Measurements from ENCODE around the gene ATAD3B.

Gene ATAD3B

DNA sequence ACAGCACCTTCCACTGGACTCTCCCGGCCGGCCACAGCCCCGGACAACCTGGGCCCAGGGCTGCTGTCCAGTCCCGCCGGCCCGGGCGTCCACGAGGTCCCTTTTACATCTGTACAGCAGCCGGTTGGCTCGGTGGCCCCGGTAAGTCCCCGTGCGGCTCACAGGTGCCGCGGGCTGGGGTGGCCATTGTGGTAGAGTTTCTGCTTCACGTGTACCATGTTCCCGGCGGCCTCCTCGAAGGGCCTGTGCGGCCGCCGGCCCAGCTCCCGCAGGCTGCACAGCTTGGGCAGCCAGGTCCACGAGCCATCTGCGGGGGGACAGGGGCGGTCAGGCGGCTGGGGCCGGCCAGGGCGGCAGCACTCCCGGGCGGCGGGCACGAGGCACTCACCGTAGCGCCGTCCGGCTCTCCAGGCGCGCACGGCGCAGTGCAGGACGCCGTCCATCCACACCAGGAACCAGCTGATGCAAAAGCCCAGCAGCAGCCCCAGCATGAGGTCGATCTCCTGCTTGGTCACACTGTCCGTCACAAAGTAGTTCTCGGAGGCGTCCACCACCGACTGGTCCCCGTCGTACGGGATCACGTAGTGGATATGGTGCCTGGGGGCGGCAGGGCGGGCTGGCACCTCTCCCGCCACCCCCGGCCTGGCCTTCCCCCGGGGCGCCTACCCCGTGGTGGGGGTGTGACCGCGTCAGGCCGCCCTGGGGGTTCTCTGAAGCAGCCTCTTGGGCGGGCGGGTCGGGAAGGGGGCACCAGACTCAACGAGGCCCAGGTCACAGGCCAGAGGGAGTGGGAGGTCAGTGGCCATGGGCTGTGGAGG lies 63.8 kb downstream of the ATAD3B start:
- no peak for DNase-seq

- no peak for DNase-seq
Measured at GRCh38 chr1:1536019-1536937, 64.7 kb downstream of the ATAD3B start.

DNA sequence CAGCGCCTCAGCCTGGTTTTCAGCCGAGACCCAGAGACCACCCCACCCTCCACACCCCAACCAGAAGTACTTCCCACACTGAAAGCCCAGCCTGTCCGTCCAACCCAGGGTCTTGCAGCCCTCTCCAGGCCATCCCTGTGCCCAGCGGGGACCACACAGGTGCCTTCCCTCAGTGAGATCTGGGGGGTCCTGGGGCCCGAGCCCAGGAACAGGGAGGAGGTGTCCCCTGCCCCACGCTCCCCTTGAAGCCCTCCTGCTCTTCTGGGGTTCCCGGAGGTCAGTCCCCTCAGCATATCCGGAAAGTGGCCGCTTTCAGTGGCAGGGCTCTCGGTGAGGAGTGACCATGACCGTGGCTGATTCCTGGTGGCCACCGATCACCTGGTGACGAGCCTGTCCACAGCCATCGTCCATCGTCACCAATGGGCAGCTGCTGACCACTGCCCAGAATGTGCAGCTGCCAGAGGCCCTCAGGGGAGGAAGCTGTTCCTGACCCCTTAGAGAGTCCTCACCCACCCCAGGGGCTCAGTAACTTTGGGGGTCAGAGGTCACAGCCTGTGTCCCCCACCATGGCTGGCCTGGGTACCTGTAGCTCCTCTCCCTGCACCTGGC lies 65.5 kb downstream of the ATAD3B start:
- DNase-seq: no peak

DNA sequence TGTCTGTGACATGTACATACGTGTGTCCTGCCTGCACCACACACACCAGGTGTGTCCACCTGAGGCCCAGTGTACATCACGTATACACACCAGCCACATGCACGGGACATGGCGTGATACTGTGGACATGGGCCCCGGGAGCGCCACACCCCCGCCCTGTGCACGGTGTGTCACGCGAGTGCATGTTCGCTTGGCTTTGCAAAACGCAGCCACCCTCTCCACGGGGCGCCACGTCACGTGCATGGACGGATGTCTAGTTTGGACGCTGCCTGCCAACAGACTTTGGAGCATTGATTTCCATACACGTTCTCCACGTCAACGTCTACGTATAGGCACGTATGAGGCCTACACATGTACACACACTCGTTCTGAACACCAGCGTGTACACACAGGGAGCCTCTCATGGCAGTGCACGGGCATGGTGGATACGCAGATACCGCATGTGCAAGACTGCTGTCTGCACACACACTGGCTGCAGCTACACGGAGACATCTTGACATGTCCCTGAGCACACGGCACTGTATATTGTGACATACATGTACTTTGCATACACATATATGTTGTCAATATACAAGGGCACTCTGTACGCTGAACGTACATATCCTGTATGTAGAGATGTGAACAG lies 66.2 kb downstream of the ATAD3B start:
- DNase-seq: no peak

GRCh38 chr1:1538334-1538733 lies 66.8 kb downstream of the ATAD3B start:
- no peak for DNase-seq

- DNase-seq: no peak
Measured at GRCh38 chr1:1538989-1539309, 67.4 kb downstream of the ATAD3B start.

GRCh38 chr1:1539310-1540089 lies 67.9 kb downstream of the ATAD3B start:
- peak; percentile 30 for DNase-seq

DNA sequence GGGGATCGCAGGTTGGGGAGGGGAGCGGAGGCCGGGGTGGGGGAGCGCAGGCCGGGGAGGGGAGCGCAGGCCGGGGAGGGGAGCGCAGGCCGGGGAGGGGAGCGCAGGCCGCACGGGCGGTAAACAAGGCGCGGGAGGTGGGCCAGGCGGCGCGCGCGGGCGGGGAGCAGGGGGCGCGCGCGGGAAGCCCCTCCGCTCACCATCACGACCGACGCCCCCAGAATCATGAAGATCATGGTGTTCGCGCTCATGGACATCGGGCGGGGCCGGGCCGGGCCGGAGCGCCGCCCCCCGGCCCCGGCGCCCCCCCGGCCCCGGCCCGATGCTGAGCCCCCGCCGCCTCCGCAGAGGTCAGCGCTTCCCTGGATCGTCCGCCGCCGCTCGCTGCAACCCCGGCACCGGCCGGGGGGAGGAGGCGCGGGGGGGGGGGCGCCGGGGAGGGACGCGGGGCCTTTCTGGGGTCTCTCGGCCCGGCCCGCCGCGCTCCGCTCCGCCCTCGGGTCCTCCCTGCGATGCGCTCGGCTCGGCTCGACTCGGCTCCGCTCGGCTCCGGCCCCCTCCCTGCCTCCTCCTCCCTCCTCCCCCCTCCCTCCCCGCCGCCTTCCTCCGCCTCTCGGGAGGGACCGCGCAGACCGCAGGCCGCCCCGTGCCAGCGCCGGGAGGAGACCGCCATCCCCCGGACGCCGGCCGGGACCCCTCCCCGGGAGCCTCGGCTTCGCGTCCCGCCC lies 68.7 kb downstream of the ATAD3B start, which contains the start of gene TMEM240:
Gene TMEM240 (minus strand): TSS at position 535 of the 728 bp plus-strand sequence. CDS start 278 bp downstream, at position 257.
- peak; percentile 78 for DNase-seq

DNA sequence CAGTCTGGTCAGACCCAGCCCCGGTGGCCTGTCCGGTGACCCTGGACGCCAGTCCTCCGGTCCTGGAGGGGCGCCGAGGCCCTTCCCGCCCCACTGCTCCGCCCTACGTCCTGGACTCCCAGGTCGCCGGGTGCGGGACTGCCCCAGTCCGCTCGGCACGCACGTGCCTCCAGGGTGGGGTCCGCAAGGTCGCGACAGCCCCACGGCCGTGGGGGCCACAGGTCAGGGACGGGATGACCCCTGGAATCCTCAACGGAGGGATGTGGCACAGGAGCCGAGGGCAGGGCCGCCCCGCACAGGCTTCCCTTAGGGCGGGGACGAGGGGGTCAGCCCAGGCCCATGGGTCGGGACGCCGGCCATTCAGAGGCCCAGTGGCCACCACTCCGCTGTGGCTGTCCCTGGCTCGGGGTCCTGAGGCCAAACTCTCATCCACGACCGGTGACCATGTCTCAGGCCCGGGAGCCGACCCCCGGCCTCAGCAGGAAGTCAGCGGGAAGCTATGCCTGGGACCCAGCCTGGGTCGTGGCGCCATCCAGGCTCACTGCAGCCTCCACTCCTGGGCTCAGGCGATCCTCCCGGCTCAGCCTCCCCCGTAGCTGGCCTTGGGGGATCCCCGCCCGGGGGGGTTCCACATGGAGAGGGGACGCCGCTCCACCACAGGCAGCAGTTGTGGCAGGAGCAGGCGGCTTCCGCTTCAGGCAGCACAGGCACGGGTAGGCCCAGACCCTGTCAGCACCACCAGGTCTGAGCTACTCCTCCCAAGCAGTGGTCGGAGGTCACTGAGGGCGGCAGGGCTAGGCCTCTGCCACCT lies 69.5 kb downstream of the ATAD3B start:
- DNase-seq: no peak

- no peak for DNase-seq
Measured at GRCh38 chr1:1541956-1542765, 70.6 kb downstream of the ATAD3B start.

GRCh38 chr1:1542766-1543705 lies 71.5 kb downstream of the ATAD3B start:
- DNase-seq: no peak

GRCh38 chr1:1543706-1544099 lies 72.1 kb downstream of the ATAD3B start:
- DNase-seq: no peak

DNA sequence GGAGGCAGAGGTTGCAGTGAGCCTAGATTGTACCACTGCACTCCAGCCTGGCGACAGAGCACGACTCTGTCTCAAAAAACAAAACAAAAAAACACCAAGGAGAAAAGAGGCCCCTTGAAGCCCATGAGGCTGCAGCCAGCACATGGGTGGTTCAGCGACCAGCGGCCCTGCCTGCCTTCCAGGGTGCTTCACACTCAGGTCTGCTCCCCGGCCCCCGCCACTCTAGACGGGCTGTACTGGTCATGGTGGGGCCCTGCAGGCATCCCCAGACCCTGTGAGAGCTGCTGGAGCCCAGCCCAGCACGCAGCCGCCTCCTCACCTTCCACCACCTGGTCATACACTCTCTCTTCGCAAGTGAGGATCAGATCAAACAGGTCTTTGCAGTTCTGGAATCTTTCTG lies 73.0 kb downstream of the ATAD3B start:
- no peak for DNase-seq

Data from fibroblast of upper back skin (primary cell).